NCI-H1417 treated with DMSO at 0.1 percent for 48 hours (cell line): Measurements from ENCODE around the gene PHF21B.

Experiments used
- DNase-seq: peaks from one replicate; lab custom pipeline; 2025; lab: John Stamatoyannopoulos, UW

PHF21B gene

GRCh38 chr22:44956840-44957767 lies 52.7 kb downstream of the PHF21B start:
- no peak for DNase-seq

DNA sequence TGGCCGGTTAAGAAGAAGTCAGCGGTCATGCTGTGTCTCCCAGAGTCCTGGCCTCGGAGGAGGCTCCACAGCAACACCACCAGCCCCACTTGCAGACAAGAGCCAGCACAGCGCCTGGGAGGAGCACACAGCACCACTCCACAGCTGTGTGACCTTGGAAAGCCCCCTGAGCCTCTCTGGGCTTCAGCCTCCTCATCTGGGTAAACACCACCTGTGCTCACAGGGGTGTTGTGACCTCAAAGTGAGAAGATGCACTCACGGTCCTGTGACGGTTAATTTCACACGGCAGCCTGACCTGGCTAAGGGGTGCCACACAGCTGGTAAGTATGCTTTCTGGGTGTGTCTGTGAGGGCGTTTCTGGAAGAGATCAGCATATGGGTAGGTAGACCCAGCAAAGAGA lies 54.7 kb downstream of the PHF21B start:
- DNase-seq, result no peak

- DNase-seq, result no peak
Measured at GRCh38 chr22:44954149-44954548, 55.7 kb downstream of the PHF21B start.

DNA sequence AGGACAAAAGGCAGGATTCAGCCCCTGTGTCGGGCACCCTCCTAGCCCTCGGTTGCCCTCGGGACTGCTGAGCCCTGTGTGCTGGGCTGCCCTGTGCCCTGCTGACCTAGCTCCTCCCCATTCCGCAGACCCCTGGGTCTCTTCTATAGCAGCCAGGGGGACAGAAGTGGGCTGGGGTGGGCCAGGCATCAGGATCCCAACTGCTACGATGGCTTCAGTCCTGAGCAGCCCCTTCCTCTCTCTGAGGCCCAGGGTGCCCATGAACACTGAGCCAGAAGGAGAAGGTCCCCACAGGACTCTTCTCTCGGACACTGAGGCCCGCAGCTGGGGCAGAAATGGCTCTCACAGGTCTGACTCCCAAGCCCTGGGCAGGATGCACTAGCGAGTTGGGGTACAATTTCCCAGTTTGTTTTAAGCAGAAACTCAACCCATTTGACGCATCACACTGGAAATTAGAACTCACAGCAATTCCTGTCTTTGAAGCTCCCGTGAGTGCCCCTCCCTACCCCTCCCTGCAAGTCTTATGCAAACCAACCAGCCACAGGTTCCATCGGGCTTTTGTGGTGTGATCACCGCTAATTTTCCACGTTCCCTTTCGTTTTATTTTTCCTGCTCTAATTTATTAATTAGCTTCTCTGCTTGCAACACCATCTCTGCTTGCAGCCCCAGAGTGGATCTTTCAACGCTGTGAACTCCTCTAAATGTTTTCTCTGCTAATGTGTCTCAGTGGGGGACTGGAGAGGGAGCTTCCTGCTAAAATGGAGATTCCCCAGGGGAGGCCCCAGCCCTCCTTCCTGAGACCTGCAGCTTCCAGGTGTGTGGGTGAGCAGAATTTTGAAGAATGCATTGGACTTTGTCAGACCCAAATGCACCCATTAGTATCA lies 56.7 kb downstream of the PHF21B start:
- no peak for DNase-seq

DNA sequence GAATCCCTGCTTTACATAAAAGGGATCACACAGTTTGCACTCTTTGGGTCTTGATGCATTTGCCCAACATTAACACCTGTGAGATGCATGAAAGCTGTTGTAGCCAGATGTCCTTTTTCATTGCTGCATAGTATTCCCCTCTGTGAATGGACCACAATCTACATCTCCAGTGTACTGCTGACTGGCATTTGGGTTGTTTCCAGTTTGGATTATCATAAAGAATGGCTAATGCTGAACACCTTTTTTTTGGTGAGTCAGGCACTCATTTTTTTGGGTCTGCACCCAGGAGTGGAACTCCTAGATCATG lies 58.3 kb downstream of the PHF21B start:
- no peak for DNase-seq

- DNase-seq, result no peak
Measured at GRCh38 chr22:44950806-44951509, 58.8 kb downstream of the PHF21B start.

- no peak for DNase-seq
Measured at GRCh38 chr22:44947846-44948245, 62.0 kb downstream of the PHF21B start.

DNA sequence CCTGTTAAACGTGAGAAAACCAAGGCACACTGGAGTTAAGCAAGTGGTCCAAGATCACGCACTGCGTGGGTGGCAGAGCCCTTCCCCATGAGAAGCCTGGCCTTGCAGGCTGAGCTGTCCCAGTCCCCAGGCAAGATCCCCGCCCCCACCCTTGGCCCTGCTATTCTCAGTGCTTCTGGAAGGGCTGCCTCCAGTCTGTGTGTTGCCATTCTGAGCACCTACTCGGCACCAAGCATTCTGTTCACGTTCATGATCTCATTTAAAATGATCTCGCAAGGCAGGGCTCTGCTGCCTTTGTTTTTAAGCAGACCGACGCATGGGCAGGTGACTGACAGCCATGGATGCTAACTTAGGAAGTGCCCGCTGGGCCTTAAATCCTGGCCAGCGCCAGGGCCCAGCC lies 62.8 kb downstream of the PHF21B start:
- DNase-seq, result no peak

DNA sequence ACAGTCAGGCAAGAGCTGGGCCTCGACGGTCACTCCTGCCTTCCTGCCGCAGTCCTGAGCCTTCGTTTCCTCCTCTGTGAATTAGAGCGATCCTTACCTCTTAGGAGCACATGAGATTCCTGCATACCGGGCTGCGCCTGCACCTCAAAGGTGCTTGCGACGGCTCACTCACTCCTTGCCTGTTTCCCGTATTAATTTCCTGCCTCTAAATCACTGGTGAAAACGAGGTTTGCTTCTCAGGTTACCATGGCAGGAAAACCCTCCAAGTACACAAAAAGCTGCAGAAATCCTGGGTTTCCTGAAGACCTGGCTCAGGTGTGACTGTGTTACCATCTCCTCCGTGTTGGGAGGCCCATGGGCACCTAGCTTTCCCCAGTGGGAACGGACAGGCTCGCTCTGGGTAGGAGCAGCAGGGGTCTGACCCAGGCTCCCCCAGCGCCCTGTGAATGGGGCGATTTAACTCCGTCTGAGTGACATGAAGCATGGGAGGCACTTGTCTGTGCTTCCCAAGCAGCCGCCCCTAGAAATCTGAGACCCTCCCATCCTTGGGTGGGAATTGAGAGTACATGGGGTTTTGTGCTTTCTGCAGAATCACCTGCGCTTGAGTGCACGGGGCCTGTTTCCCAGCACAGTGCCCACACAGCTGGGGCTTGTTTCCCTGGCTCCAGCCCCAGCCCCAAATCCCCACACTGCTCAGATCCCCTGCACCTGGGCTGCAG lies 64.8 kb downstream of the PHF21B start:
- DNase-seq, result no peak

DNA sequence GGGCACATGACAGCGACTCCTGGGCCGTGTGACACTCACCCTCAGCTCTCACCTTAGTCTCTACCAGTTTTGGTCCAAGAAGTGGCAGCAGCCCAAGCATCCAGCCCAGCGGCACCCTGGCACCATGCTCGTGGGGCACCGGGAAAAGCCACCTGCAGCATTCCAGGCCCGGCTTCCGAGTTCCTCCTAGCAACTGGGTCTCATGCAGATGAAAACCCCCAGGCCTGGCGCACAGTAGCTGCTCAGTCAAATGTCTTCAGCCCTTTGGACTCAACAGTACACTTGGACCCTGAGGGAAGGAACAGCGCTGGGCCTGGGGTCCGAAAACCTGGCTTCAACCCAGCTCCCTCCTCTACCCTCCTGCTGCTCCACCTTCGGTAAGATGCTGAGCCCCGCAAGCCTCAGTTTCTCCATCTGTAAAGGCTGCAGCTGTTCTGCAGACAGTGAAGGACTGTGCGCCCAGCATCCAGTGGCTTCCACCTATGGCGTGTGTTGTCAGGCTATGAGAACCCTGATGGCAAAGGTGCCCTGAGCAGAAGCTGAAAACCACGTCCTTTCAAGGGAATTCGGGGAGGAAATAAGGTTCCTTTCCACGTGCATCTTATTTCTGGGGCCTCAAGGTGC lies 66.0 kb downstream of the PHF21B start:
- DNase-seq, result no peak

DNA sequence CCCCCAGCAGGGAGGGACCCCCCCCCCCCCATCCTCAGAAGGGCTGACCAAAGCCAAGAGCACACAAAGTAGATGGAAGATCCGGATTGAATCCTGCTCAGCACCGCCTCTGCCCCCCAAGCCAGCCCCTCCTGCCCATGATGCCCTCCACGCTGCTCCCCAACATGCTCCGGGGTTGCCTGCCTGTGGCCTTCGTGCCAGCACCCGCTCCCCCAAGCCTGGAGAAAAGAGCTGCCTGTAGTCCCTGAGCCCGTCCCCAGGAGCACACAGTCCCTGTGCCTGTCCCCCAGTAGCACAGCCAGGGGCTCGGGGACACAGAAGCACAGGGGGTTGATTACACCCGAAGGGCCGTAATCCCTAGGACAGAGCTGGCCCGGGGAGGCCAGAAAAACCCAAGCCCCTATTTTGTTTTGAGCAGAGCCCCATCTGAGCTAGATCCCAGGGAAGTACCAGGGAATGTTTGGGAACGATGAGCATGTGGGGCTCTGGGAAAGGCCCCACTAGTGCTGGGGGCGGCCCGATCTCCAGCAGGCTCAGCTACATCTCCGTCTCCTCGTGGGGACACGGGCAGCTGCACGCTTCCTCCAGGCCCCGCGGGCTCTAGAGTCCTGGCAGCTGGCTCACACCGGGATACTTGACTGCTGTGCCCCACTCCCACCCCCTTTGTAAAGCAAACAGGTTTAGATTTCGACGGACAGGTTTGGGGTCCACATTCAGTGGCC lies 66.7 kb downstream of the PHF21B start:
- DNase-seq, result no peak

- no peak for DNase-seq
Measured at GRCh38 chr22:44942056-44942455, 67.7 kb downstream of the PHF21B start.

- DNase-seq, result no peak
Measured at GRCh38 chr22:44941207-44941606, 68.6 kb downstream of the PHF21B start.

DNA sequence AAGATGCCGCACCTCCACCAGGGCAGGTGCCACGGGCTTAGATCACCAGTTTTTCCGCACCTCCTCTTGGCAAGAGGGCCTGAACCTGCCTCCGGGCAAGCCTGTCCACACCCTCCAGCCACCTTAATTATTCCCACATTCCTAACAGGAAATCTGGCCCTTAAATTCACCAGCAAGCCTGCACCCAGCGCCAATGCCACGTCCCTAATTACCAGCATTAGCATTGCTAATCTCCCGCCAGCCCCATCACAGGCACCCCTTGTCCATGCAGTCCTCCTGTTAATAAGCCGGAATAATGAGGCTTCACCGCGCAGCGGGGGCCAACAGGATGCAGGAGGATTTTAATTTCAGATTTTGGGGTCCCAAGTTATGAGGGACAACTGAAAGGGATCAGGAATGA lies 69.7 kb downstream of the PHF21B start:
- no peak for DNase-seq

DNA sequence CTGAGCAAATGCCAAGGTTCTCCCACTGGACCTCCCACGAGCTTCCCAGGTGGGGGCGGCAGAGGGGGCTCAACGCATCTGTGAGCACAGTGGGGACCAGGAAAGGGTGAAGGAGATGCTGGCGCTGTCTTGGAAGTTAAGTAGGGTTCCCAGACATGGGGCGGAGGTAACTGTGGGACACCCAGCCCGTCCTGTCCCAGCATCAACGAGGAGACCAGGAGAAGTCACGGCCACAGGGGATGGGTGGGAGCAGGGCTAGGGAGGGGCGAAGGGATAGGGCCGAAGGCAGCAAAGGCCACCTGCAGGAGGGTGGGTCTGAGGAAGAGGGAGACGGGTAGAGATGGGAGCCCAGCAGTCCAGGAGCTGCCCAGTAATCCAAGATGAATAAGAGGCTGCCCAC lies 70.4 kb downstream of the PHF21B start:
- no peak for DNase-seq

- DNase-seq, result no peak
Measured at GRCh38 chr22:44938886-44939285, 70.9 kb downstream of the PHF21B start.

GRCh38 chr22:44937216-44937615 lies 72.6 kb downstream of the PHF21B start:
- DNase-seq, result no peak

DNA sequence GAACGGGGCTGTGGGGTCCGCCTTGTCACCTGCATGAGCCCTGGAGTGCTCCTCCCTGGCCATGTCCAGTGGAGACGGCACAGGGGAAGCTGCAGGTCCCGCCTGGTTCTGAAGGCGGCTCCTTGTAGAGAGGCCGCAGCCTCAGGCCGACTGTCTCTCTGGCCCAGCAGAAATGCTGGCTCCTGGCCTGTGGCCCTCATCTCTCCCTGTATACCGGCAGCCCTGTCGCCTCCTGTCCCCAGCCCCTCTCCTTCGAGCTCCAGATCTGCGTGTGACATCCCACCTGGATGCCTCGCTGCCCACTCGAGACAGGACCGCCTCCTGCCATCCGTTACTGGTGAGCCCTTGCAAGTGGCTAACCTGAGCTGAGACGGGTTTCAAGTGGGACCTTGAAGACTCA lies 73.6 kb downstream of the PHF21B start:
- DNase-seq, result no peak

DNA sequence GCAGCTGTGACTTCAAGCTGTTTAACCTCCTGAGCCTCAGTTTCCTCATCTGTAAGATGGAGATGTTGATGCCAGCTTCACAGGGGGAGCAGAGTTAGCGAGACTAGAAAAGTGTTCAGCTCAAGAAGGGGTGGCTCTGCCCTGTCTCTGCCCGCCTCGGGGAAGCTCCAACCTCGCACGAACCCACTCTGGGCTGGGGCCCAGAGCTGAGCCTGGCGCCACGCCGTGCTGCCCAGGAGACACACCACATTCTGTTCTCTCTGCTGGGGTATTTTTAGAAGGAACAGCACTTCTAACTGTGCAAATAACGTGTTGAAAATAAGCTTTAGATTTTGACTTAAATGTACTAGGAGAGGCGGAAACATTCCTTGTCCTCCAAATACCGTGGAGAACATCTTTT lies 74.1 kb downstream of the PHF21B start:
- DNase-seq, result no peak

DNA sequence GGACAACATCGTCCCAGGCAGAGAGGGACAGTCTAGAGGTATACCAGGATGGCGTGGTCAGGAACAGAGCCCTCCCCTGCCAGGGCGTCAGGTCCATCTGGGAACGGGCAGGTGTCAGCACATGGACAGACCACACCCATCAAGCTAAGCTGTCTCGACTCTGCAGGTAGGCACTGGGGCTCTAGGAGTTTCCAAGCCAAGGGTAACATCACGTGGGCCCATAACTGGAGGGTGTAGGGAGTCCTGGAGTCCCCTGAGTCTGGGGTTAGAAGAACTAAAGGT lies 75.4 kb downstream of the PHF21B start:
- DNase-seq, result no peak
